ENCODE measurements around the gene ADCY3. TPM values are rescaled to one million over a fixed set of nuclear protein-coding genes. Genes with fewer than 3 reads are reported as not detected.

The ADCY3 gene
- total and polyA plus RNA-seq, 2 of the 13 experiments (the other 11 are each of a cell fraction or from before 2014, with no cell fraction given), result 0.11 to 0.61 TPM

DNA sequence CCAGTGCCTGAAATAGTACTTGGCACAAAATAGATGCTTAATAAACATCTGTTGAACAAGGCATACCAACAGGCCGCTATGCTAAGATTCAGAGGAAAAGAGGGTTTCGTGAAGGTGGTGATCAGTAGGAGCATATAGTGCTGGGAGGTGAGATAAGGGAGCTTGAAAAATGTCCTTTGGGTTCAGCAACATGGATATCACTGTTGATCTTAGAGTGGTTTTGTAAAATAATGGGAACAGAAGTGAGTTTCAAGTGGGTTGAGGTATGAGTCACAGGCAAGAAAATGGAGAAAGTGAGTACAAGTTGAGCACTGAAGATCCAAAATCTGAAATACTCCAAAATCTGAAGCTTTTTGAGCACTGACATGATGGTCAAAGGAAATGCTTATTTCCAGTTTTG is 122.4 kb downstream of the ADCY3 start:
- Histone ChIP-seq H4K20me1 (ENCODE audit: insufficient read depth, low read length) (no peaks in the 10 kb centered on the region), H3K79me2 (ENCODE audit: insufficient read depth, low read length) (peaks cover 63% of the 10 kb centered on the region), H3K27ac (ENCODE audit: extremely low read length, insufficient read depth, low read length) (no peak overlapping the region), H3K4me3 (replicated peaks in 1 of 3; ENCODE audit: insufficient read depth in 1 of 3, low read depth in 2 of 3, low read length in 3 of 3) (no peak overlapping the region), H3K27me3 (ENCODE audit: control insufficient read depth in 1 of 2, insufficient read depth in 2 of 2, low read length in 2 of 2) (no peaks in the 10 kb centered on the region; a peak in 1 of 5 replicates), H3K4me2 (ENCODE audit: low read depth, low read length) (no peak overlapping the region), H3K9me3 (ENCODE audit: low read length) (no peaks in the 10 kb centered on the region), H3K9ac (ENCODE audit: insufficient read depth, low read depth, low read length) (no peak overlapping the region), H3K36me3 (replicated peaks in 1 of 2; ENCODE audit: control insufficient read depth in 1 of 2, insufficient read depth in 2 of 2, low read length in 2 of 2) (peaks cover 5 to 19% of the 10 kb centered on the region in 2 experiments), H2AFZ (ENCODE audit: low read length) (no peak overlapping the region), H3K4me1 (ENCODE audit: insufficient read depth, low read length) (peaks cover 30% of the 10 kb centered on the region)
- DNase-seq (ENCODE audit: low spot score) (no peak), FAIRE-seq (no peak), ATAC-seq (no peak)
- intact Hi-C loops (cut with micrococcal nuclease; ENCODE audit: unreplicated experiment), result no loop called here
- in situ Hi-C loops (cut with HindIII; ENCODE audit: extremely low pct_ligation_motif_present, low pct_unique_long_range_greater_than_20kb), result loop anchor here (10.0 kb wide), 1 partner anchor 303 kb away; the partner anchor contains the start of gene NCOA1
- POLR2A ChIA-PET, result no interaction called here
- 93% methylated on average over 2 of the region's 2 CpGs for WGBS (ENCODE audit: low lambda C conversion rate)
- BruUV-seq (replicated peaks), result no TSS peak
- CTCF ChIA-PET (ENCODE audit: low intra/inter-chr PET ratio, low total read pairs), result no interaction called here
- TF ChIP-seq FOXP4 (CRISPR knock-in tag; IDR thresholded peaks at IDR 0.05) (no peak), ZNF292 (CRISPR knock-in tag; IDR thresholded peaks at IDR 0.05; ENCODE audit: borderline replicate concordance, low read depth) (no peak), CBX5 (CRISPR knock-in tag; IDR thresholded peaks at IDR 0.05; ENCODE audit: borderline replicate concordance) (no peak), ZNF414 (CRISPR knock-in tag; IDR thresholded peaks at IDR 0.05) (no peak), DPF2 (CRISPR knock-in tag; IDR thresholded peaks at IDR 0.05; ENCODE audit: borderline replicate concordance, low read depth) (no peak), SCMH1 (CRISPR knock-in tag; IDR thresholded peaks at IDR 0.05; ENCODE audit: borderline replicate concordance) (no peak), ZNF138 (CRISPR knock-in tag; IDR thresholded peaks at IDR 0.05; ENCODE audit: low read depth) (no peak), ZSCAN25 (CRISPR knock-in tag; IDR thresholded peaks at IDR 0.05) (no peak)

Measured in HepG2 (cell line).